NK-92 (cell line): Measurements from ENCODE around the gene CCDC89.
"Not testable (repeated sequence)": the region's sequence is repeated elsewhere in the genome, so short reads cannot be mapped to it uniquely, and the experiment has no call there.

Experiments used
- DNase-seq: peaks from one replicate; lab custom pipeline; 2025; ENCODE audit not compliant: unreplicated experiment; lab: John Stamatoyannopoulos, UW

Gene CCDC89

DNA sequence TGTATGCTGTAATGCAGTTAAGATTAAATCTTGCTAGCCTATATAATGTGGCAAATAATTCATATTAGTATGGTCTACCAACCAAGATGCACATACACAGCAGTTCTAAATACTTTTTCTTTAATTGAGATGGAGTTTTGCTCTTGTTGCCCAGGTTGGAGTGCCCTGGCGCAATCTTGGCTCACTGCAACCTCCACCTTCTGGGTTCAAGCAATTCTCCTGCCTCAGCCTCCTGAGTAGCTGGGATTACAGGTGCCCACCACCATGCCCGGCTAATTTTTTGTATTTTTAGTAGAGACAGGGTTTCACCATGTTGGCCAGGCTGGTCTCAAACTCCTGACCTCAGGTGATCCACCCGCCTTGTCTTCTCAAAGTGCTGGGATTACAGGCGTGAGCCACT, 31.7 kb downstream of the CCDC89 start:
- DNase-seq = not testable (repeated sequence)

GRCh38 chr11:85652786-85653447, 33.1 kb downstream of the CCDC89 start:
- DNase-seq = no peak

GRCh38 chr11:85651118-85651517, 34.9 kb downstream of the CCDC89 start:
- no peak for DNase-seq

DNA sequence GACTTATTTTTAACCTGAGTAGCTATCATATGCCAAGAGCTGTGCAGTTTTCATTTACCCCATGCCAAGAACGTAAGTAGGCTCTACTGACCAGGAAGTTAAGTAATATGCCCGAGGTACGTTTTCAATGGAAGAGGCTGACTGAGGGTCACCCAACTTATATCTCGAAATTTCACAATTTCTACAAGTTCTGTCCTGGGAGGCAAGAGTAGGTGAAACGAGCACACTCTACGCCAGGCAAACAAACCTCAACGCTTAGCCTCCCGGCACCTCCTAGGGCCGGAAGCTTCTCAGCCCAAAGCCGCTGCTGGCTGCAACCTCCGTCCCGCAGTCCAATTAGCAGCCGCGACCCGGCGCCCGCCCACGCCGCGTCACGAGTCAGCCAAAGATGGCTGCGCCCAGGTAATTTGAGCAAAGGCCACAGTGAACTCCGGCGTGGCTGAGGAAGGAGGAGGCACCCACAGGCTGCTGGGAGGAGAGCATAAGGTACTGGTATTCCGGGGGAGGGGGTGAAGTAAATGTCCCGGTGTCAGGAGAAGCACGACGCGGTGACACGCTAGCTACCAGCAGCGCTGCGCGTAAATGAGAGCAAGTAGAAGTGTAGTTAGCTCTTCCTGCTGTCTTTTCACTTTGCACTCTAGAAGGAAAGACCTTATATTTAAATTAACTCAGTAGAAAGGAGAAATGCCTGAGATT, 38.2 kb downstream of the CCDC89 start, which contains the start of gene TMEM126A:
TSS of gene TMEM126A (plus strand) at position 364 of the 696 bp plus-strand sequence. CDS start 2,289 bp downstream, outside the sequence.
- peak; percentile 41 for DNase-seq

DNA sequence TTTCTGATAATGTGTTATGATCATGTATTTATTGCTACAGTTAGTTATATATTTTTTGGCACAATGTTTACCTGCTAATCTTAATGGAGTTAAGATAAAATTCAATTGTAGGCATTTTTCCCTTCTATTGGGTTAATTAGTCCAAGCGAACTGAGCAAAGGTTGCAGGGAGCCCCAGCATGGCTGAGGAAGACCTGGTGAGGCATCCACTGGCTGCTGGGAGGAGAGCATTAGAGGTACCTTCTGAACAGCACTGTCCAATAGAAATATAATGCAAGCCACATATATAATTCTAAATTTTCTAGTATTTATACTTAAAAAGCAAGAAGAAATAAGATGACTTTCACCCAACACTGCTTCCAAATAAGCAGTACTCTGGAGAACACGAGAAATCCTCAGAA, 38.9 kb downstream of the CCDC89 start:
- DNase-seq = no peak

DNA sequence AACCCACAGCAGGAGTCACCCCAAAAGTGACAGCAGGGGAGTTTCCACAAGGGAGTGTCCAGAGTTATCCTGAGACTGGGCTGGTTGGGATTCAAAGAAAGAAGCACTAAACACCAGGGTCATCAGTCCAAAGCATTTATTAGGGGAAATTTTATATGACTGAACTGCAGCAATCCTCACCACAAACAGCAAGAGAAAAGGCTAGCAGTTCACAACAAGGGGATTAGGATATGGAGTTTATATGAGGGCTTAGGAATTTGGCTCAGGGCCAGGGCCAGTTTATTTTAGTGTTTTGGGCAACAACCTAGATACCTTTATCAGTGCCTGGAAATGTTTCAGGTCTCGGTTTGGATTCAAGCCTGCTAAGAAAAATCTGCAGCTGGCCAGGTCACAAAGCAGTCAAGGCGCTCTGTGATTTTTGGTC, 42.8 kb downstream of the CCDC89 start:
- no peak for DNase-seq

DNA sequence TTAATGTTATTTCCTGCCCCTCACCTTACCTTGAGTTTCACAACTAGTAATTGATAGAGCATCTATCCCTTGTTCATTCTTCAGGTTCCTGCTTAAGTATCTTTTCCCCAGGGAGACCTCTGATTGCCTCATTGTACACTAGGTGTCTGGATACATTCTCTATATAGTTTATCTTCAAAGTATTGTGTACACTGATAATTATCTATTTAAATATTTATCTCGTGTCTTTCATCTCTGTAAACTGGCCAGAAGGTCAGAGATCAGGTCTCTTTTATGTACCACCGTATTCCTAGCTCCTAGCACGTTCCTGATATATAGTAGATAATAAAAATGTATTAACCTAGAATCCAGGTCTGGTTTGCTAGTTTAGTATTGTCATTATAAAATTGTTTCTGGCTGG, 51.2 kb downstream of the CCDC89 start:
- DNase-seq = no peak
